ENCODE results near the gene DRG1.
A peak's percentile ranks its signal among the peaks of the same experiment; 100 is the strongest.

The DRG1 gene

GRCh38 chr22:31399211-31400022, at the start of gene DRG1:
Gene DRG1, plus strand, starts transcription at chr22:31399604. Its CDS starts 80 bp downstream, at chr22:31399684.
- no peak for TF ChIP-seq CTCF (IDR thresholded peaks at IDR 0.05)
- Mint-ChIP-seq H3K27me3 (ENCODE audit: low read depth, poor library complexity) (no peaks in the 10 kb centered on the region), H3K4me1 (peaks cover 32% of the 10 kb centered on the region), H3K27ac (peak within 1 kb of the TSS; percentile 97), H3K9me3 (peaks cover 2% of the 10 kb centered on the region), H3K4me3 (peak within 1 kb of the TSS; percentile 94), H3K36me3 (ENCODE audit: low read depth) (peaks cover 27% of the 10 kb centered on the region)
- peak; percentile 98 for DNase-seq

GRCh38 chr22:31349960-31350359, 49.4 kb upstream of the DRG1 start:
- H3K4me1 Mint-ChIP-seq, result peaks cover 18% of the 10 kb centered on the region
- no peak overlapping the region for H3K27ac Mint-ChIP-seq
- peaks cover 7% of the 10 kb centered on the region for H3K36me3 Mint-ChIP-seq (ENCODE audit: low read depth)
- no peak for TF ChIP-seq CTCF (IDR thresholded peaks at IDR 0.05)
- H3K9me3 Mint-ChIP-seq, result no peaks in the 10 kb centered on the region
- H3K27me3 Mint-ChIP-seq (ENCODE audit: low read depth, poor library complexity), result peaks cover 15% of the 10 kb centered on the region
- no peak for DNase-seq
- H3K4me3 Mint-ChIP-seq, result no peak overlapping the region

- Mint-ChIP-seq H3K27ac (no peak overlapping the region), H3K36me3 (ENCODE audit: low read depth) (peaks cover 7% of the 10 kb centered on the region), H3K4me3 (no peak overlapping the region), H3K4me1 (peaks cover 14% of the 10 kb centered on the region), H3K27me3 (ENCODE audit: low read depth, poor library complexity) (peaks cover 15% of the 10 kb centered on the region), H3K9me3 (no peaks in the 10 kb centered on the region)
- no peak for TF ChIP-seq CTCF (IDR thresholded peaks at IDR 0.05)
- peak; percentile 14 for DNase-seq
These were observed 49.0 kb upstream of the DRG1 start for GRCh38 chr22:31350410-31350863.

GRCh38 chr22:31354515-31354914, 44.9 kb upstream of the DRG1 start:
- Mint-ChIP-seq H3K9me3 (no peaks in the 10 kb centered on the region), H3K27ac (no peak overlapping the region), H3K4me3 (no peak overlapping the region), H3K36me3 (ENCODE audit: low read depth) (peaks cover under 1% of the 10 kb centered on the region), H3K27me3 (ENCODE audit: low read depth, poor library complexity) (peaks cover 21% of the 10 kb centered on the region), H3K4me1 (peaks cover 4% of the 10 kb centered on the region)
- TF ChIP-seq CTCF (IDR thresholded peaks at IDR 0.05), result no peak
- DNase-seq, result no peak

- Mint-ChIP-seq H3K36me3 (ENCODE audit: low read depth) (no peaks in the 10 kb centered on the region), H3K4me1 (no peaks in the 10 kb centered on the region), H3K27me3 (ENCODE audit: low read depth, poor library complexity) (peaks cover 16% of the 10 kb centered on the region), H3K27ac (no peak overlapping the region), H3K9me3 (no peaks in the 10 kb centered on the region), H3K4me3 (no peak overlapping the region)
- no peak for TF ChIP-seq CTCF (IDR thresholded peaks at IDR 0.05)
- DNase-seq, result no peak
These were observed 39.4 kb upstream of the DRG1 start for GRCh38 chr22:31360029-31360428.

- Mint-ChIP-seq H3K4me3 (no peak overlapping the region), H3K36me3 (ENCODE audit: low read depth) (no peaks in the 10 kb centered on the region), H3K9me3 (no peaks in the 10 kb centered on the region), H3K4me1 (no peaks in the 10 kb centered on the region), H3K27ac (no peak overlapping the region), H3K27me3 (ENCODE audit: low read depth, poor library complexity) (peaks cover 10% of the 10 kb centered on the region)
- no peak for DNase-seq
- no peak for TF ChIP-seq CTCF (IDR thresholded peaks at IDR 0.05)
These were observed 37.7 kb upstream of the DRG1 start for GRCh38 chr22:31361743-31362142.
